HS-5 (cell line): ENCODE results near the gene CCDC15.
A peak's percentile ranks its signal among the peaks of the same experiment; 100 is the strongest.
"Not testable (repeated sequence)": the region's sequence is repeated elsewhere in the genome, so short reads cannot be mapped to it uniquely, and the experiment has no call there.

Experiments used
- DNase-seq: peaks from one replicate; pipeline ENCODE4 v3.0.0-alpha.2; 2012; ENCODE audit warnings: low read depth

The CCDC15 gene

DNA sequence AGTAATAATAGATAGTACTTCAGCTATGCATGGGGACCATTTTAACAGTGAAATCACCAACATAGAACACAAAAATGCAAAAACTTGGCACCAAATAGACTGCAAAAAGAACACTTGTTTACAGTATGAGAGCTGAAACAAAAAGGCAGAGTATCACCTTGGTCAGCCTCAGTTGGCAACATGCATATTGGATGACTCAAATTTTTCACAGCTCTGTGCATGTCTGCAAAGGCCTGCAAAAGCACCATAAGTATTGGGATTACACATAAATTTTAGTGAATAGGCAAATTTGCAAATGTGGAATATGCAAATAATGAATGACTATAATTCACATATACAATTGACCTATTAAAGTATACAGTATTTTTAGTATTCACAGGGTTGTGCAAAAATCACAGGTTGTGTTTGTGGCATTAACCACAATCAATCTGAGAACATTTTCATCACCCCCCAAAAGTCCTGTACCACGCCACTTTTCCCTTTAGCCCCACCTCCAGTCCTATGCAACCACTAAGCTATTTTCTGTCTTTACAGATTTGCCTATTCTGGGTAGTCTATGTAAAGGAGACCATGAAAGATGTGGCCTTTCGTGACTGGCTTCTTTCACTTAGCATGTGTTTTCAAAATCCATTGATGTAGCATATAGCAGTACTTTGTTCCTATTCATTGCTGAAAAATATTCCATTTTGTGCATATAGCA is 47.2 kb downstream of the CCDC15 start:
- DNase-seq = no peak

GRCh38 chr11:125001849-125002248 is 47.8 kb downstream of the CCDC15 start:
- DNase-seq = no peak

DNA sequence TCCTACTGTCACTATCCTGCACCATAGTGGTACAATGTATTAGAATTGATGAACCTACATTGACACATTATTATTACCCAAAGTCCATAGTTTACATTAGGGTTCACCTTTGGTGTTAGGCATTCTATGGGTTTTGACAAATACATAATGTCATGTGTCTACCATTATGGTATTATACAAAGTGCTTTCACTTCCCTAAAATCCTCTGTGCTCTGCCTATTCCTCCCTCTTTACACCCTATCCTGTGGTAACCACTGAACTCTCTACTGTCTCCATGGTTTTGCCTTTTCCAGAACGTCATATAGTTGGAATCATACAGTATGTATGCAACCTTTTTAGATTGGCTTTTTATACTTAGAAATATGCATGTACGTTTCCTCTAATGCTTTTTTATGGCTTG is 51.5 kb downstream of the CCDC15 start:
- no peak for DNase-seq

DNA sequence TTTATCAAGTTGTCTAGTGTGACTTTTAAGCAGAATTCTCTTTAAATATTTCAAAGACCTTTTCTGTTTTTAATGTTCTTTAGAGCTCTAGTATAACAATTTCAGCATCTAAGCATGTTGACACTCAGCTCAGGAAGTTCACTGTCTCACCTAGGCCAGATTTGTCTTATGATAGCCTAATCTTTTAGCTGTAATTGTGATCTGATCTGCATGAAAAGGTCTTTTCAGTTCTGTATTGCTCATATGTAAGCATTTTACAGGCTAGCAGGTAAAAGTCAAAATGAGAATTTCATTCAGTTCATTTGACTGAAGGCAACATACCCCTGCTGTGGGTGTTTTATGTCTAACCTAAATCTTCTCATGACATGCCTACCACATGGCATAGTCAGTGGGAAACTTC is 62.4 kb downstream of the CCDC15 start:
- no peak for DNase-seq

DNA sequence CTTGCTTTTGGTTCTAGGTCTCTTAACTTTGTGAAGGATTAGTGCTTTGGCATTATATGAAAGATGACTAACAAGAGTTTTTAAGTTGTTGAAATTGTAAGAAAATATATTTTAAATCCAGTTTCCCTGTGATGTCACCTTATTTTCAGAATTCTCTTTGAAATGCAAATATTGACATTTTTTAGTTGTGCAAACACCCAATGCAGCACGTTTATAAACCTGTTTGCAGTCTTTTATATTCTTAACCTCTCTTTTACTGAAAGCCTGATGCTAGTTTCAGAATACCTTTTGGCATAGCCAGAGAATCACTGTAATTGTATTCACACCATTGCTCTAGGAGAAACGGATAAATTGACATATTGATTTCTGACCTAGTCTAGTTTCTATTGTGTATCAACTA is 66.3 kb downstream of the CCDC15 start:
- DNase-seq = no peak

DNA sequence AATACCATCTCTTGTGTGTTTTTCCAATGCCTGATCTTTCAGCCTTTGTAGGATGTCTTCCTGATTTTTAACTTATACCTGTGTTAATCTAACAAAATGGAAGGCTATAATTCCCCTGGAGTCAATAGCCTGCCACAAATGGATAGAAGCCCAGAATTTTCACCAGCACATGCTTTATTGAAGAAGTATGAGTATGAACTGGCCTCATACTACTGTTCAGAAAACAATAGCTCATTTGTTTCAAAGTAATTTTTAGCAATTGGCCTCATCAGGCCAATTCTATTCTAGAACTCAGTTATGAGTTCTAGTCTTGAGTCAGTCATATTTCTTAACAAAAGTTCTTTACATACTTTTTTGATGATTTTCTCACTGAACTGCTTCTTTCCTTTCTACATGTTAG is 68.5 kb downstream of the CCDC15 start:
- no peak for DNase-seq

GRCh38 chr11:125025968-125026367 is 72.0 kb downstream of the CCDC15 start:
- no peak for DNase-seq

DNA sequence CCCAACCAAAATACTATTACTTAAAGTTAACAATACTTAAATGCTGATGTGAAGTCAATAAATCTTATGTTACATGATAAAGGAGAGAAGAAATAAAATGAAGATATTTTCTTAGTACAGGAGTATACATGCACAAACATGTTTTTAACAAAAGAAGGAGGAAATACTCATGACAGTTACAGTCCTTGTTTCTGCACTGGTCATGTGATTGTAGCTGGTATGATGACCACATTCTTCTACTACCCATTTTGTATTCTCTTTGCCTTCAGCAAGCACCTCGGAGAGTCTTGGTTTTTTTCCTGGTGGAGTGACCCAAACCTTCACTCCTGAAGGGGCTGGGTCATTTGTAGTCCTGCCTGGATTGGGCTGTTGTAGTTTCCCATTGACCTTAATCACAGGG is 75.4 kb downstream of the CCDC15 start:
- DNase-seq = not testable (repeated sequence)

DNA sequence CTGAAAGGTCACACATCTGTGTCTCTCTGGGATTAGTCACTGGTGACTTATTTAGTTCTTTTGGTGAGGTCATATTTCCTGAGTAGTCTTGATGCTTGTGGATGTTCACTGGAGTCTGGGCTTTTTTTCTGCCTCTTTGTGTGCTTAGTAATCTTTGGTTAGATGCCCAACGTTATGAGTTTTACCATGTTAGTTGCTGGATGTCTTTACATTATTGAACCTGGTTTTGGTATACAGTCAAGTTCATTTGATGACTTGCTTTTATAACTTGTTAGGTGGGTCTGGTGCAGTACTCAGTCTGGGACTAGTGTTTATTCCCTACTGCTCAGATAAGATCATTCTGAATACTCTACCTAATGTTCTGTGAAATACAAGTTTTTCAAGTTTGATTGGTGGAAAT is 82.9 kb downstream of the CCDC15 start:
- DNase-seq = peak; percentile 82

GRCh38 chr11:125049164-125049792 is 95.3 kb downstream of the CCDC15 start:
- DNase-seq = no peak

GRCh38 chr11:125052047-125052446 is 98.0 kb downstream of the CCDC15 start:
- no peak for DNase-seq

GRCh38 chr11:125053167-125053566 is 99.2 kb downstream of the CCDC15 start:
- DNase-seq = no peak

DNA sequence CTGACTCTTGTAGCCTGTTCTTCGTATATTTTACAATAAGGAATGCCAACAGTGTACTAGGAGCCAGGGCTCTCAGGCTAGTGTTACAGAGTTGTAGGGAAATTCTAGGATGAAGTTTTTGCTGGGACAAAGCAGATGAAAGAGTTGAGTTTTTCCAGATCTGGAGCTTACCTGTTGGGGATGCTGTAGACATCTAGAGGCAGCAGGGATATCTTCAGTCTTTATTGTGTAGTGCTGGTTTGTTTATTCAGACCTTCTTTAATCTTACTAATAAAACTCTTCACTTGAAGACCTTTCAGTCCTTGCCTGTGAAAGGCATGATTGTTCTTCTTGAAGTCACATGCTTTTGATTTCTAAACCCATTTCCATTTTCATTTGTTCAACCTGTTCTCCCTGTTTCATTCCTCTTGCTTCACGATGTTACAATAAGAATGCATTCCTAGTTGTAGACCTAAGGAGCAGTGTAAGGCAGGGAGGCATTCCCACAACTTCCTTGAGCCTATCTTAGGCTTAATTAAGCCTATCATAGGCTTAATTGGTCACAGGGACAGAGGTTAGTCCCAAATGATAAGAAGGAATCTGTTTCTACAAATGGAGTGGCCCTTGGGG is 101.2 kb downstream of the CCDC15 start:
- no peak for DNase-seq

DNA sequence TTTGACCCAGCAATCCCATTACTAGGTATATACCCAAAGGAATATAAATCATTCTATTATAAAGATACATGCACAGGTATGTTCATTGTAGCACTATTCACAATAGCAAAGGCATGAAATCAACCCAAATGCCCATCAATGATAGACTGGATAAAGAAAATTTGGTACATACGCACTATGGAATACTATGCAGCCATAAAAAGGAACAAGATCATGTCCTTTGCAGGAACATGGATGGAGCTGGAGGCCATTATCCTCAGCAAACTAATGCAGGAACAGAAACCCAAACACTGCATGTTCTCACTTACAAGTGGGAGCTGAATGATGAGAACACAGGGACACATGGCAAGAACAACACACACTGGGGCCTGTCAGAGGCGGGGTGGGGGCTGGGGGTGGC is 102.1 kb downstream of the CCDC15 start:
- DNase-seq = not testable (repeated sequence)

DNA sequence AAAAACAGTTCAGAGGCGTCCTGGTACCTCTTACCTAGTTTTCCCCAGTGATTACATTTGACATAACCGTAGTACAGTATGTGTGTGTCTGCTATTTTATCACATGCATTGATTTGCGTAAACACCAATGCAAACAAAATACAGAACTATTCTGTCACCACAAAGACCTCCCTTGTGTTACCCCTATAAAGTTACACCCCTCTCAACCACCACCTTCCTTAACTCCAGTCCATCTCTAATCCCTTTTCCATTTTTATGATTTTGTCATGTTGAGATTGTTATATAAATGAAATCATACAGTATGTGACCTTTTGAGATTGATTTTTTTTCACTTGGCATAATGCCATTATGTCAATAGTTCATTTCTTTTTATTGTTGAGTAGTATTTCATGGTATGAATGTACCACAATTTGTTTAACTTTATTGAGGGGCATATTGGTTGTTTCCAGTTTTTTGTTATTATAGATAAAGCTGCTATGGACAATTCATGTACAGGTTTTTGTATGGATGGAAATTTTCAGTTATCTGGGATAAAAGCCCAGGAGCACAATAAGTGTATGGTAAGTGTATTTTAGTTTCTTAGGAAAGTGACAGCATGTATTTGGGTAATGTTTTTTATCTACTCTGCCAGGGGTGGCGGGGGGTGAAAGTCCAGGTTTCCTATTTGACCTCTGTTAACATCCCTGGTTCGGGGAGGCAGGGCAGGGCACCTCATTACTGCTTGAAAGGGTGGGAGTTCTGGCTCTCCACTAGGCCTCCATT is 103.1 kb downstream of the CCDC15 start:
- DNase-seq = no peak

- DNase-seq = no peak
Observed at GRCh38 chr11:125057693-125058016, 103.7 kb downstream of the CCDC15 start.

DNA sequence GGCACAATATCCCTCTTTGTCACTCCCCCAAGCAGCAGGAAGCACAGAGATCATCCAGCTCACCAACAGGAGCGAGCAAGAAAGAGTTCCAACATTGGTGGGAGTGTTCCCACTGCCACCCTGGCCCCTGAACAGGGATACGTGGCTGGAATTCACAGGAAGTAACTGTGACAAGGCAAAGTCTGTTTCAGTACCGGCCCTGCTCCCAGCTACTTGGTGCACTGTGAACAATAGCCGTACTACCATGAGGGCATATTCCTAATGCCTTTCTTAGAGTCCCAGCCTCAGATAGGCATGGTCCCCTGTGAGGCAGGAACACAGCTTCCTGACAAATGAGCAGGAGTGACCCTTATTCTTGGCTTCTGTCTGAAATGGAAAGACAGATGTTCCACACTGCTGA is 107.3 kb downstream of the CCDC15 start:
- no peak for DNase-seq

DNA sequence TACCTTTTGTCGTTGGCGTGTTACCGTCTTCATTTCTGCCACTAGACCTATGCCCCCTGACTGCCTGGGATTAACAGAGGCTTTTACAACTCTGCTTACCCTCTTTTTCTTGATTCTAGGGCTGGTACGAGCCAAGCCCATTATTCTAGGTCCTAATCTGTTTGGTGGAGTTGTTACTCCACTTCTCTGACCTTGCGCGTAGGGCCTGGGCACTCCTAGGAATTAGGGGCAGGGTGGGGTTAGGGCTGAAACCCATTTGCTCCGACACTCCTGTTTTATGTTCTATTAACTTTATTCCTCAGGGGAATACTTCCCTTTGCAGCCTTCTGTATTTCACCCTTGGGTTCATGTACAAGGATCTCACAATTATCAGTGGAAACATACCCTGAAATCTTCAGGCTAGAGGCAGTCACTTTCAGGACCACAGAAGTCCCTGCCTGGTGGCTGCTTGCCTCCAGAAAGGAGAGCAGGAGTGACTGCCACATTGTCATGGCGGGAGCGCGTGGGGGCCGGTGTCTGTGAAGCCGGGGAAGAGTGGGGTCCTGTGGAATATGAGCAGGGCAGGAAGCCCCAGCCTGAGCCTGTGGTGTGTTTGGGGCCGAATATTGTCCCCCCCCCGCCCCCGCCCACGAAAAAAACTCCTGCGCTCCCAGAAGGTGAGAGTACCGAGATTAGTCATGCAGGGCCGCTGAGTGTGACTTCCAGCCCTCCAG is 108.4 kb downstream of the CCDC15 start:
- DNase-seq = no peak

- DNase-seq = no peak
Observed at GRCh38 chr11:125062931-125063428, 109.0 kb downstream of the CCDC15 start, which contains the start of gene SLC37A2. TSS of gene SLC37A2 (plus strand) at chr11:125063305. CDS start at chr11:125063368, 63 bp downstream.

DNA sequence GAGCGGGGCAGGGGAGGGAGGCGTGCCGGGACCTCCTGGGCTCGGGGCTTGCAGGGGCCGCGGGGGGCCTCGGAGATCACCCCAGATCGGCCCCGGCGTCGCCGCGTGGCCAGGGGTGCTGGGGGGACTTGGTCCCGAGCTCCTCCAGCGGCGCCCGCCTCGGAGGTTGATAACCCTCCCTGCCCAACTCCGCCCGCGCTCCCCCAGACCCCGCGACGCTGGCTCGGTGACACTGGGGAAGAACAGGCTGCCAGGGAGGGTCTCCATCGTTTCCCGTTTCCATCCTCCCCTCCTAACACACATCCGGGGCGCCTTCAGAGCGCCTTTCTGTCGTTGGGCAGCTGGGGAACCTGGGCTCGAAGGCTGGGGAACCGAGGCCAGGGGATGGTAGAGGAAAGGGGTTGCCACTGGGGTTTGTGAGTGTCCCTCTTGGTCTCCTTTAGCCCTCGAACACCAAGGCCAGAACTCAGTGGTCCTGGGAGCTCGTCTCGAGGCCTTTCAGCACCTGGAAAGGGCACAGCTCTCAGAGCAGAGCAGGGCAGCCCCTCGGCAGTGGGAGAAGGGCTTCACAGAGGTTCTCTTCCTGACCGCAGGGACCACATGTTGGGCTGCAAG is 109.5 kb downstream of the CCDC15 start:
- no peak for DNase-seq

- no peak for DNase-seq
Observed at GRCh38 chr11:125064070-125064469, 110.1 kb downstream of the CCDC15 start.

DNA sequence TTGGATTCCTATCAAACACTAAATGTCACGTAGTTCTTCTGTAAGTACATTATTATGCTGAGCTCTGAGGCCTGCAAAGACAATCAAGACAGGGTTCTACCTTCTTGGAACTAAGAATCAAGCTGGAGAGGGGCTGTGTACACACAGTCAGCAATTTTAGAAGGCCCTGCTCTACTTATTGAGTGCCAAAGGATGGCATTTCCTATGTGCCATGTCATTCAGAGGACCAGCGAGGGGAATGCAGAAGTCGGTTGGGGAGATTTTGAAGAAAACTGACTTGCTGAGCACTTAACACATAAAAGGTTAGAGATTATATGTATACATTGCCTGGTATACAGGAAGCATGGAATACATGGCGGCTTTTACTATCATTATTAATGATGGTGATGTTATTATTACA is 114.4 kb downstream of the CCDC15 start:
- DNase-seq = no peak
